ENCODE data around the gene DHRS11.
A peak's percentile ranks its signal among the peaks of the same experiment; 100 is the strongest.

Gene DHRS11

GRCh38 chr17:36591434-36592315 is at the start of gene DHRS11:
TSS of gene DHRS11 (plus strand) at chr17:36591879. CDS start at chr17:36592010, 131 bp downstream.
- peak; percentile 71 for DNase-seq (ENCODE audit: low read depth)

DNA sequence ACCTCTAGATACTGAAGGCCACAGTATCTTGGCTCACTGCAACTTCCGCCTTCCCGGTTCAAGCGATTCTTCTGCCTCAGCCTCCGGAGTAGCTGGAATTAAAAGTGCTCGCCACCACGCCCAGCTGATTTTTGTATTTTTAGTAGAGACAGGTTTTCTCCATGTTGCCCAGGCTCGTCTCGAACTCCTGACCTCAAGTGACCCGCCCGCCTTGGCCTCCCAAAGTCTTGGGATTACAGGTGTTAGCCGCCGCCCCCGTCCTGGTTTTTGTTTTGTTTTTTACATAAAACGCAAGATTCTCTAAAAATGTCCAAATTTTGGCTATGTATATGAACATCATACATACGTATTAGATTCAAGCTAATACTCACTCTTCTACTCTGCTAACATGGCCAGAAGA is 48.9 kb upstream of the DHRS11 start:
- no peak for DNase-seq (ENCODE audit: low read depth)

DNA sequence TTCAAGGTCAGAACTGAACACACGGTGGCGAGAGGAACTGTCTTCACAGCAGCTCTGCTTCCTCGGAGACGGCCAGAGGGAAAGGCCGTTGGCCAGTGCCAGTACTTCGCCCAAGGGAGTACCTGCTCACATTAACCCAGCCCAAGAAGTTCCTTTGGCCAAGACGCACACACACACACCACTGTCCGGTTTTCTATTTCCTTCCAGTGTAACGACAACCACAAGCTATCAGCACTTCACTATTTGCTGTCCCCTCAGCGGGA is 47.7 kb upstream of the DHRS11 start:
- DNase-seq (ENCODE audit: low read depth): no peak

DNA sequence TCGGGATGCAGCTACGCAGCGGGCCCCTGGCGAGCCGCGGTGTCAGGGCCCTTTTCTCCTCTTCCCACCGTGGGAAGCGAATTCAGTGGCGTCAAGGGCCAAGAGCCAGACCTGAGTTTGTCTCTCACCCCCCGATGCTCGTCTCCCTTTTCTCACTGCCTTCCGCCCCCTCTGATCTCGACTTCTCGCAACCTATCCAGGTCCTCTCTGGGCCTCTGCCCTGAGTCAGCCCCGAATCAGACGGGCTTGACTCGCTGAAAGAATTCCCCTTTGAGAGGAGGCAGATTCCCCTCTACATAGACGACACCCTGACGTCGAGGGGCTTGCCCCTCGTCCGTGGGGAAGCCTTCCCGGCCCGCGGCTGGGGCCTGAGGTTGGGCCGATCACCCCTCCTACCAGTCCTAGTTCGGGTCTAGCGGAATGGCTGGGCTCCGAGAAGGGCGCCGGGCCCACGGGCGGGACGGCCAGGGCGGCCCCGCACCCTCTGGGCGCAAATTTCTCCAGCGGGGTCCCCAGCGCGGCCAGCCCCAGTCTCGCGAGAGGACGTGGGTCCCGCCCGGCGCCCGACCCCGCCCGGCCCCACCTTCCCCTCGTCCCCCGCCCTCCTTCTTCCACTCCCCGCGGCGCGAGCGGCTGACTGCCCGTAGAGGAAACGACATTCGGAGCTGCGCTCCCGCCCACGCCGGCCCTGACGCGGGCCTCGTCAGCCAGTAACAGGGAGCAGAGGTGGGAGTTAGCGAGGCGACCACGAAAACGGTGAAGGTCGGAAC is 47.2 kb upstream of the DHRS11 start, which contains the start of gene GGNBP2:
TSS of gene GGNBP2 (plus strand) at position 613 of the 770 bp plus-strand sequence. CDS start 806 bp downstream, outside the sequence.
- peak; percentile 82 for DNase-seq (ENCODE audit: low read depth)

GRCh38 chr17:36545077-36545464 is 46.6 kb upstream of the DHRS11 start:
- no peak for DNase-seq (ENCODE audit: low read depth)

DNA sequence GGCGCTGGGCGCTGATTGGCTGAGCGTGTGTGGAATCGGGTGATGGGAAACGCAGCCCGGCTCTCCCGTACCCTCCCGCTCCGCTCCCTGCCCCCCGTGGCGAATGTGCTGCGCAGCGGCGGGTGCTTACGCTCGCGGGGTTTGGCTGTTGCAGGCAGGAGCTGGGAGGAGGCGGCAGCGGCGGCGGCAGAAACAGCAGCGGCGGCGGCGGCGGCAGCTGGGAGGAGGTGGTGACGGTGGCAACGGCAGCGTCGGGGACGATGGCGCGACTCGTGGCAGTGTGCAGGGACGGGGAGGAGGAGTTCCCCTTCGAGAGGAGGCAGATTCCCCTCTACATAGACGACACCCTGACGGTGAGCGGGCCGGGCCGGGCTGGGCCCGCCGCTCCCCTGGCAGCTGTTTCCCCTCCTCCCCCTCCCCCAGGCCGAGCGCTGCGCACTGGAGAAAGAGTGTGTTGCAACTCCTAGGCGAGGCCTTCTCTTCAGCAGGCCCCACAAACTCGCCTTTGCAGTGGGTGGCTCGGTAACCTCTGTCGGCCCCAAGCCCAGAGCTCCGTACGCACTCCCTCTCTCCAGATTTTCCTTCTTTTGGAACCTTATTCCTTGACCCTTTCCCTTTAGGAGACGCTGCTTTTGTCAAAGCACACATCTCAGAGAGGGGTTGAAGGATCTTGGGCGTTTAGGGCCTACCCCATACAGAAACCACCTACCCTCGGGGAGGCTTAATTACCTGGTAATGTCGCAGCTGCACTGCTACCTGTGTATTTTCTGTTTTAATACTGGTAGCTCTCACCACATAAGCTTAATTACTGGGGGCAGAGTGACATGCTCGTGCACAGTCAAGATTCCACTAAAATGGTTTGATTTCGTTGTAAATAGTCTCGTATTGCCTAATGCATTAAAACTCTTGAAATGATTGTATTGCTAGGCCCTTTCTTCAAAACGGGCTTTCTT is 45.9 kb upstream of the DHRS11 start:
- DNase-seq (ENCODE audit: low read depth): peak; percentile 92

DNA sequence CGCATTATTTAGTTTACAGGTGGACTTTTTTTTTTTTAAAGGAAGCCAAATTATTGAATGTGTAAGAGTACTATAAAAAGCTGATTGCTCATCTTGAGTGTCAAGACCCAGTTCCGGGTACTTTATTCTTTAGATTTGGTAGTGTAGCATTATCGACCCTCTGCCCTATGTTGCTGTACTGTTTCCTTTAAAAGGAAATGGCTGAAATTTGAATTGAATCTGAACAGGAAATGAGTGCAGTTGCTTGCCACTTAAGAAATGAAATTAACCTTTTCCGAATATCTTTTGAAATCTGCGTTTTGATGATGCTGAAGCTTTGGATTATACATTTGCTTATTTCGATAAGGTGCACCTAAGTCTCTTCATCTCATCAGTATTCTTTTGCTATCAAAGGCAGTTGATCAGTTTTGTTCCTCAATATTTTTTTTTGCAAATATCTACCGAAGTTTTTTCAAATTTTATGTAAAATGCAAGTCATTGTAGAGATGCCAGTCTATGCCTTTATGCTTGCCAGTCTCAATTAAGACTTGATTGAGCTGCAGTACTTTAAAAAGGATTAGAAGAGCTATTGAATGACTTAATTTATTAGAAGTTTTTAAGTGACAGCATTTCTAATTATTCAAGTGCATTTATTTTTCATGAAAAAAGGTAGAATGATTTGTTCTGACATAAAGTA is 45.1 kb upstream of the DHRS11 start:
- DNase-seq (ENCODE audit: low read depth): no peak

GRCh38 chr17:36547776-36548175 is 43.9 kb upstream of the DHRS11 start:
- no peak for DNase-seq (ENCODE audit: low read depth)

DNA sequence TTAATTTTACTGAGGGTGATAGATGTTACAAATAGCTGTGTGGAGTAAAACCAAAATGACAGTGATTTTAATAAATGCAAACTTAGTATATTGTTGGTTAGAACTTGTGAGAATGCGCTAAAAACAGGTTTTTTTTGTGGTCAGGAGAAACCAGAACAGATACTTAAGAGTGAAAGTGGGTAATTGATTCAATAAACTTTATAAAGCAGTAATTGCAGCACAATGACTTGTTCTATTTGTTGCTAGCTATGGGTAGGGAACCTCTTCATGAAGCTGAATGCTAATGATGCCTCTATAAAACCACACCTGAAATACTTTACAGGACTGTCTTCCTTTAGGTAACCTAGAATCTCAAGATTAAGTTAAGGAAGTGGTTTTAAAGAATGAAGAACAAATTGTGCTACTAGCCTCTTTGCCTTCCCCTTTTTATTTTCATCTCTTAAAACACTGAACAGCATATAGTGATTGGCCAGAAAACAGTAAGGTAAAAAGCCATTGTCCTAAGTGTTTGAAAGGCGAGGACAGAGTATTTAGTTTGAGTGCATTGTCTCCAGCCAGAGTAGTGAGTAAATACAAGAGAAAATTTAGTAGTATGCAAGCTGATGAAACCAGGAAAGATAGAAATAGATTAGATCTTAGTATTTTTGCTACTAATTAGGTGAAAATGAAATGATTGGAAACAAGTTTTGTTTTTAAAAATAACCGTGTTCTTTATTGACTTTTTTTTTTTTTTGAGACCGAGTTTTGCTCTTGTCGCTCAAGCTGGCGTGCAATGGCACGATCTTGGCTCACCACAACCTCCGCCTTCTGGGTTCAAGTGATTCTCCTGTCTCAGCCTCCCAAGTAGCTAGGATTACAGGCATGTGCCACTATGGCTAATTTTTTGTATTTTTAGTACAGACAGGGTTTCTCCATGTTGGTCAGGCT is 40.9 kb upstream of the DHRS11 start:
- DNase-seq (ENCODE audit: low read depth): no peak

GRCh38 chr17:36553459-36553858 is 38.2 kb upstream of the DHRS11 start:
- DNase-seq (ENCODE audit: low read depth): no peak

- no peak for DNase-seq (ENCODE audit: low read depth)
Observed at GRCh38 chr17:36566081-36566480, 25.6 kb upstream of the DHRS11 start.

DNA sequence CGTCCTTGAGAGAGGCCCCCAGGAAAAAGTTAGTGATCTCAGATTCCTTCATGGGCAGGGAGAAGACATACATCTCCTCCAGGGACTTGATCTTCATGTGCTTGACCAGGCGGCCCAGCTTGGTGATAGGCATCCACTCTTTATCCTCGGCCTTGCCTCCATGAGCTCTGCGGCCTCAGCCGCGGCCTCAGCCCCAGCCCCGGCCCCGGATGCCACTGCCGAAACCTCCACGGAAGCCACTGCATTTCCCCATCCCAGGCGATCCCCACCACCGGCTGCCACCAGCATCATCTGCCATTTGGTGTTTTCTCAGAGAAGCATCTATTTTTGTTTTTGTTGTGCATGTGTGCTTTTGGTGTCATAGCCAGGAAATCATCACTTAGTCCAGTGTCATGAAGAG is 16.7 kb upstream of the DHRS11 start:
- DNase-seq (ENCODE audit: low read depth): no peak

GRCh38 chr17:36576793-36577192 is 14.9 kb upstream of the DHRS11 start:
- DNase-seq (ENCODE audit: low read depth): no peak

DNA sequence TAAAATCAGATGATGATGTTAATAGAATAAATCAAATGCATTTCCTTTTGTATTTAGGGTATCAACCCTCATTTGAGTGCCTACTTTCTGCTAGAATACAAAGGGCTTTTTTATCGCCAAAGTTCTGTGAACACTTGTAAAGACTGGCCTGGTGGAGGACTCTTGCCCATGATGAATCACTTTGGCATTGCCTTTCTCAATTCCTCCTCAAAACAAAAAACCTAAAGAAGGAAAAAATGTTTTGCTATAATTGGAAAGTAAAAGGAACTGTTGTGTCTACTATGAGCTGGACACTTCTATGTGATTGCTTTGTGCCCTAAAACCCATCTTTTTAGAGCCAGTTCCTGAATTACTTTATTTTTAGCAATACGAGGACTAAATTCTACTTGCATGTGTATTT is 13.0 kb upstream of the DHRS11 start:
- no peak for DNase-seq (ENCODE audit: low read depth)

DNA sequence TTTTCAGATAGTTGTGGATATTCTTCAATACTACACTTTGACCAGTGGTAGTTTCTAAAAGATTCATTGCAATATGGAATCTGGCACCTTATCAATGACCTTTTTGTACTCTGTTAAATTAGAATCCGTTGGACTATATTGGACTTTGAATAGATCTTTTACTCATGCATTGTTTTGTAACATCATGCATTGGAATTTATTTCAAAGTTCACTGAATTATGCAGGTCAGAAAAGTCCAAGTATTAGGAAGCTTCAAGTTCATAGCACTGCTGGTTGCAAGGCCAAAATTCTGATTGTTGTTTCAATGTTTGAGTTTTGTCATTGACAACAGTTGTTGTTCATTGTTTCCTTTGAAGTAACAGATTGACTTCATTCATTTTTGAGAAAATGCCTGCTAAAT is 7.9 kb upstream of the DHRS11 start:
- no peak for DNase-seq (ENCODE audit: low read depth)

- no peak for DNase-seq (ENCODE audit: low read depth)
Observed at GRCh38 chr17:36586138-36586537, 5.5 kb upstream of the DHRS11 start.

DNA sequence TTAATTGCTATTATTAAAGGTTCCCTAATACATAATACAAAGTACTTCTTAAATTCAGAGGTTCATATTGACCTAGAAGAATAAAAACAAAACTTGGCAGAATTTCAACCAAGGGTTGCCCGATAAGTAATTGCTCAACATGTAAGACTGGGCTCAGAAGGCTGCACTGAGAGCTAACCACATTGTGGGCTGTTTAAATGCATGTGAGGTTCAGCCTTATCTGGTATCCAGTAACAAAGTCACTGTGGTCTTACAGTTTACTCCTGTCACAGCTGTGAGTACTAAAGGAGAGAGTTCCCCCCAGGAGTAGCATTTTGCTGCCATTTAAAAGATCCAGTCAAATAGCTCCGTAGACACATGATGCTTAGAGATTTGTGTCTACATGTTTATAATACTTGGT is 1.6 kb upstream of the DHRS11 start:
- no peak for DNase-seq (ENCODE audit: low read depth)

GRCh38 chr17:36592316-36592715 is 637 bp downstream of the DHRS11 start:
- no peak for DNase-seq (ENCODE audit: low read depth)

GRCh38 chr17:36592716-36593321 is 1.1 kb downstream of the DHRS11 start:
- DNase-seq (ENCODE audit: low read depth): no peak

DNA sequence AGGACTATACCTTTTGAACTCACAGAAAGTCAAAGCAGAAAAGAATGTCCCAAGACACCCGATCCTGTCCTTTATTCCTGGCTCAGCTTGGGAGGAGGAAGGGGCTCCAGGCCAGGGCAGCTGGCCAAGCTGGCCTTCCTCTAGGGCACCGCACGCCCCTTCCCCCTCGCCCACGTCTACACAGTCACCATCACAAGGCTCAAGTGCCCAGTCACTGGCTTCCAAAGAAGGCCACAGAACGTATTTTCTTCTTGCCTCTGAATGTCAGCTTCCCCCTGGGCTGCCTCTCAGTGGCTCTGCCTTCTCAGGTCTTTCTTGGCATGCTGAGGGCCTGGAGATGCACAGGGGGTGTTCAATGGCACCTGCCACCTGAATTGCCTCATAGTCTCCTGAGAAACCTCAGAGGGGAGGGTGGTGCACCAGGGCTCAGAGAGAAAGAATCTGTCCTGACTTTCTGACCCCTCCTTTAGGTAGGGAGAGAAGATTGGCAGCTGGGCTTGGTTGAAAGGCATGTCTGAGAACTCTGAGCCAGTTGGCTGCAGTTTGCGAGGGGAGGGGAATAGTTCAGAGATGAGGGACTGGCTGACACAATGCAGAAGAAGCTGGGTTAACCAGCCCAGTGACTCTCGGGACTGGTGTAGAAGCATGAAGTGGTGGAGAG is 2.1 kb downstream of the DHRS11 start:
- no peak for DNase-seq (ENCODE audit: low read depth)

Measured in stimulated activated CD8-positive, alpha-beta memory T cell treated with anti-CD3 and anti-CD28 coated beads, Interleukin-12 subunit alpha, Interleukin-12 subunit beta, amount 100 ng/mL, for 4 hours (primary cell).